DND-41 (cell line): ENCODE results near the gene ARHGAP31.

Source experiments
- EZH2 ChIP-seq: IDR thresholded peaks from 3 replicates; pipeline ENCODE4 v1.6.1; 2012; ENCODE audit warnings: borderline replicate concordance, low read depth, mild to moderate bottlenecking, moderate library complexity, low read length, inconsistent platforms; ENCODE audit not compliant: severe bottlenecking
- TF ChIP-seq, protein P1 (sequence below): IDR thresholded peaks from 2 replicates; pipeline ENCODE4 v1.5.1; 2012; ENCODE audit warnings: borderline replicate concordance, low read length, moderate library complexity, mild to moderate bottlenecking; ENCODE audit not compliant: poor library complexity, severe bottlenecking; ENCODE audit errors: extremely low read depth

GRCh38 chr3:119338754-119339153 is 44.6 kb downstream of the ARHGAP31 start:
- TF ChIP-seq, protein P1, sequence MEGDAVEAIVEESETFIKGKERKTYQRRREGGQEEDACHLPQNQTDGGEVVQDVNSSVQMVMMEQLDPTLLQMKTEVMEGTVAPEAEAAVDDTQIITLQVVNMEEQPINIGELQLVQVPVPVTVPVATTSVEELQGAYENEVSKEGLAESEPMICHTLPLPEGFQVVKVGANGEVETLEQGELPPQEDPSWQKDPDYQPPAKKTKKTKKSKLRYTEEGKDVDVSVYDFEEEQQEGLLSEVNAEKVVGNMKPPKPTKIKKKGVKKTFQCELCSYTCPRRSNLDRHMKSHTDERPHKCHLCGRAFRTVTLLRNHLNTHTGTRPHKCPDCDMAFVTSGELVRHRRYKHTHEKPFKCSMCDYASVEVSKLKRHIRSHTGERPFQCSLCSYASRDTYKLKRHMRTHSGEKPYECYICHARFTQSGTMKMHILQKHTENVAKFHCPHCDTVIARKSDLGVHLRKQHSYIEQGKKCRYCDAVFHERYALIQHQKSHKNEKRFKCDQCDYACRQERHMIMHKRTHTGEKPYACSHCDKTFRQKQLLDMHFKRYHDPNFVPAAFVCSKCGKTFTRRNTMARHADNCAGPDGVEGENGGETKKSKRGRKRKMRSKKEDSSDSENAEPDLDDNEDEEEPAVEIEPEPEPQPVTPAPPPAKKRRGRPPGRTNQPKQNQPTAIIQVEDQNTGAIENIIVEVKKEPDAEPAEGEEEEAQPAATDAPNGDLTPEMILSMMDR = no peak
- no peak for TF ChIP-seq EZH2
